ENCODE results near the gene DHX16.

DHX16 gene

GRCh38 chr6:30641048-30641447 is 31.8 kb downstream of the DHX16 start:
- no peak for DNase-seq (ENCODE audit: extremely low read depth in 1 of 2, low read depth in 1 of 2)

- no peak for DNase-seq (ENCODE audit: extremely low read depth in 1 of 2, low read depth in 1 of 2)
Observed at GRCh38 chr6:30640481-30640880, 32.3 kb downstream of the DHX16 start.

GRCh38 chr6:30635834-30636233 is 37.0 kb downstream of the DHX16 start:
- no peak for DNase-seq (ENCODE audit: extremely low read depth in 1 of 2, low read depth in 1 of 2)

- DNase-seq (ENCODE audit: extremely low read depth in 1 of 2, low read depth in 1 of 2), result peak; percentile 81 to 83
Observed at GRCh38 chr6:30626484-30627366, 46.1 kb downstream of the DHX16 start, which contains the start of gene ATAT1. Gene ATAT1, plus strand, starts transcription at chr6:30626874.

- DNase-seq (ENCODE audit: extremely low read depth in 1 of 2, low read depth in 1 of 2), result no peak
Observed at GRCh38 chr6:30625511-30625910, 47.3 kb downstream of the DHX16 start.

GRCh38 chr6:30619561-30619960 is 53.2 kb downstream of the DHX16 start:
- no peak for DNase-seq (ENCODE audit: extremely low read depth in 1 of 2, low read depth in 1 of 2)

- DNase-seq (ENCODE audit: extremely low read depth in 1 of 2, low read depth in 1 of 2), result no peak
Observed at GRCh38 chr6:30618270-30618797, 54.5 kb downstream of the DHX16 start.

GRCh38 chr6:30617565-30618269 is 55.1 kb downstream of the DHX16 start, which contains the start of gene MRPS18B:
Gene MRPS18B, plus strand, starts transcription at chr6:30617840. Its CDS starts 26 bp downstream, at chr6:30617866.
- DNase-seq (ENCODE audit: extremely low read depth in 1 of 2, low read depth in 1 of 2), result peak; percentile 95 to 99

GRCh38 chr6:30616811-30617564 is 55.8 kb downstream of the DHX16 start, which contains the start of gene PPP1R10:
Gene PPP1R10, minus strand, starts transcription at chr6:30617243. Its CDS starts 7,299 bp downstream, at chr6:30609944.
- DNase-seq (ENCODE audit: extremely low read depth in 1 of 2, low read depth in 1 of 2), result peak; percentile 91 to 98

GRCh38 chr6:30615958-30616810 is 56.6 kb downstream of the DHX16 start:
- no peak for DNase-seq (ENCODE audit: extremely low read depth in 1 of 2, low read depth in 1 of 2)

GRCh38 chr6:30615219-30615957 is 57.4 kb downstream of the DHX16 start:
- DNase-seq (ENCODE audit: extremely low read depth in 1 of 2, low read depth in 1 of 2), result no peak

GRCh38 chr6:30614843-30615218 is 58.0 kb downstream of the DHX16 start:
- peak; percentile 62 to 78 for DNase-seq (ENCODE audit: extremely low read depth in 1 of 2, low read depth in 1 of 2)

- DNase-seq (ENCODE audit: extremely low read depth in 1 of 2, low read depth in 1 of 2), result no peak
Observed at GRCh38 chr6:30614044-30614842, 58.6 kb downstream of the DHX16 start.

GRCh38 chr6:30613251-30614043 is 59.4 kb downstream of the DHX16 start:
- DNase-seq (ENCODE audit: extremely low read depth in 1 of 2, low read depth in 1 of 2), result no peak

GRCh38 chr6:30612687-30613248 is 60.0 kb downstream of the DHX16 start:
- DNase-seq (ENCODE audit: extremely low read depth in 1 of 2, low read depth in 1 of 2), result no peak

- no peak for DNase-seq (ENCODE audit: extremely low read depth in 1 of 2, low read depth in 1 of 2)
Observed at GRCh38 chr6:30612213-30612612, 60.6 kb downstream of the DHX16 start.

- DNase-seq (ENCODE audit: extremely low read depth in 1 of 2, low read depth in 1 of 2), result no peak
Observed at GRCh38 chr6:30611856-30612194, 61.0 kb downstream of the DHX16 start.

All from activated CD8-positive, alpha-beta memory T cell treated with anti-CD3 and anti-CD28 coated beads for 1 hour (primary cell).